HPDE6-E6E7 (cell line): ENCODE data around the gene OR5AL1.
"Not testable (repeated sequence)": the region's sequence is repeated elsewhere in the genome, so short reads cannot be mapped to it uniquely, and the experiment has no call there.

Experiments used
- DNase-seq: peaks from one replicate; pipeline ENCODE4 v3.0.0; 2011; ENCODE audit warnings: missing footprints; ENCODE audit errors: extremely low spot score

The OR5AL1 gene

DNA sequence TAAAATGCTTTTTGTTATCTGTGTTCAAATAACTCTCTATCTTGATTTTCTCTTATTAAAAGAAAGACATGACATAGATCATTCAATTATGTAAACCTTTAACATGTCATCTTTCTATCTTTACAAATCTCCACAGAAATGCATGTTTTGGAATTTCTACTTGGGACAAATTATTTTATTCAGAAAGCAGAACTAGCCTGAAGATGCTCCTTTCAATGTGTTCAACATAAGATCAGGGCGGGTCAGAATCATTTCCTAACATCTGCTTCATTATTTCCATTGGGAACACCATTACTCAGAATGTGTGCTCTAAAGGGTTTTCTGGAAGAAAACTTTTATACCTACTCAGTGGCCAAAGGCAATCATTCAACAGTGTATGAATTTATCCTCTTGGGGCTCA is at the start of gene OR5AL1:
Gene OR5AL1, plus strand, starts transcription at position 301 of the 400 bp plus-strand sequence.
- DNase-seq, result no peak

DNA sequence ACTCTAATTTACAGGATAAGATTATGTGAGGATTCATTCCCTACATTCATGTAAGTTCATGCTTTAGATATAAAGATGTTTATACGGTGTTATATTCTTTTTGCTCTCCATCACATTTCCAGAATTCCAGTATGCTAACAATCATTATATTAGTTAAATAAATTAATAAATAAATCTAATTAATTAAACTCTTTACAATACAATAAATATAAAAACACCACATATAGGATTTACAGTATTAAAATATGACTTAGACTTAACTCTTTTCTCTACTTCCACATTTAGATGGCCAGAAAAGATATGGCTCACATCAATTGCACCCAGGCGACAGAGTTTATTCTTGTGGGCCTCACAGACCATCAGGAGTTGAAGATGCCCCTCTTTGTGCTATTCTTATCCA is 37.2 kb upstream of the OR5AL1 start, which contains the start of gene OR8U1:
Gene OR8U1, plus strand, starts transcription at position 301 of the 400 bp plus-strand sequence. Its CDS starts 0 bp downstream, at position 301.
- DNase-seq, result no peak

DNA sequence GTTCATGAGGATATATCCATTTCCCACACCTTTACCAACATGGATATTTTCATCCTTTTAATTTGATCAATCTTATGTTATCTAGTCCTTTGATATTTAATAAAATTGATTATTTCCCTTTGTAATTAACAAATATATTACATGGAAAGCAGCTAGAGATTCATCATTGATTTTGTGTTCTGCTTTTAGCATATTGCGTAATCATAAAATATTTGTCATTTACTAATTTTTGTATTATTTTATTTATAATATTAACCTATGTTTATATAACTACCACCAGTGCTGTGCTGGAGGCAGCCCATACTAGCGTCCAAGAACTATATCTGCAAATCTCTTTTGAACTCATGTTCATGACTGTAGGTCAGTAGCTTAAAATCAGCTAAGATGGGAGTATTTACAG is 32.4 kb upstream of the OR5AL1 start:
- DNase-seq, result no peak

DNA sequence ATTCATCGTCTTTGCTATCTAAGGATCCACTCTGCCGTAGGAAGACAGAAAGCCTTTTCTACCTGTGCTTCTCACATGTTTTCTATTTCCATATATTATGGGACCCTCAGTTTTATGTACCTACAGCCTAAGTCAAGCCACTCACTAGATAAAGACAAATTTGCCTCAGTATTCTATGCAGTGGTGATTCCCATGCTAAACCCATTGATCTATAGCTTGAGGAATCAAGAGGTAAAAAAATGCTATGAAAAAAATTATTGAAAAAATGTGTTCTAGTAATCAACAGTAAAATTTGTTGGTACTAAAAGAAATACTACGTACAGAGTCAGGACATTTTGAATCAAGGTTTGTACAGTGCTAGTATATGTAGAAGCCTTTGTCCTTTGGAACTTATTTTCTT is 18.1 kb upstream of the OR5AL1 start:
- no peak for DNase-seq

DNA sequence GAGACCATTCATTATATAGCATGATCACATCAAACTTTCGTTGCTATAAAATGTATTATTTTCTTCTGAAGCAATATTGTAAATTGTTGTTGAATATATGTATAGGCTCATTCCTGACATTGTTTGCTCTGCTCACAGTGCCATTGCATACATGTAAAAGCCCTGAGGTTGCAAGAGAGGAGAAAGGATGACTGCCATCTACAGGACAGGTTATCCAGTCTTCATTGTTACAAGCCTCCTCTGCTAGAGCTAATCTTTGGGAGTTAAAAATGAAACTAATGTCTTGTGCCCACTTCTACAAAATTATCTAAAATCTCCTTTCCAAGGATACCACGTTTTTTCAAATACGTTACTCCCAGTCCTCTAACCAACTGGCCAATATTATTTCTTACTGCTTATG is 16.4 kb upstream of the OR5AL1 start:
- DNase-seq, result no peak

DNA sequence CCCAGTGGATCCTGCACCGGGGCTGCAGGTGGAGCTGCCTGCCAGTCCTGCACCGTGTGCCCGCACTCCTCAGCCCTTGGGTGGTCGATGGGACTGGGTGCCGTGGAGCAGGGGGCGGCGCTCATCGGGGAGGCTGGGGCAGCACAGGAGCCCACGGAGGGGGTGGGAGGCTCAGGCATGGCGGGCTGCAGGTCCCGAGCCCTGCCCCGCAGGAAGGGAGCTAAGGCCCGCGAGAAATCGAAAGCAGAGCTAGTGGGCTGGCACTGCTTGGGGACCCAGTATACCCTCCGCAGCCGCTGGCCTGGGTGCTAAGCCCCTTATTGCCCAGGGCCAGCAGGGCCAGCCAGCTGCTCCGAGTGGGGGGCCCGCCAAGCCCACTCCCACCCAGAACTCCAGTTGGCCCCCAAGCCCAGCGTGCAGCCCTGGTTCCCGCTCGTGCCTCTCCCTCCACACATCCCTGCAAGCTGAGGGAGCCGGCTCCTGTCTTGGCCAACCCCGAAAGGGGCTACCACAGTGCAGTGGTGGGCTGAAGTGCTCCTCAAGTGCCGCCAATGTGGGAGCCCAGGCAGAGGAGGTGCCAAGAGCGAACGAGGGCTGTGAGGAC is 10.5 kb upstream of the OR5AL1 start:
- DNase-seq, result not testable (repeated sequence)

DNA sequence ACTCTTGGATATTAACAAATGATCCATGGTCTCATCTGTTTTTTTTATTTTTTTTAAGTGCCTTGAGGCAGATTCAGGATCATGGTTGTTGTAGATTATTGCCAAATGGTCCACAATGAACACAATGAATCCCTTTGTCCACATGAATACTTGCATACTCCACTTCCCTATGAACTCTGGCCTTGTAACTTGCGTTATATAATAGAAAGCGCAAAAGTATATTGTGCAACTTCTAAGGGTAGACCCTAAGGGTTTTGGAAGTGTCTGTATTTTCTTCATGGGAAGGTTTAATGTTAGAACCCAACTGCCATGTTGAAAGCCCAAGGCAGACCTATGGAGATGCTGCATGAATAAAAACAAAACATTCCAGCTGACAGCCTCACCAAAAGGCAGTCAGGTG is 8.1 kb upstream of the OR5AL1 start:
- DNase-seq, result no peak

DNA sequence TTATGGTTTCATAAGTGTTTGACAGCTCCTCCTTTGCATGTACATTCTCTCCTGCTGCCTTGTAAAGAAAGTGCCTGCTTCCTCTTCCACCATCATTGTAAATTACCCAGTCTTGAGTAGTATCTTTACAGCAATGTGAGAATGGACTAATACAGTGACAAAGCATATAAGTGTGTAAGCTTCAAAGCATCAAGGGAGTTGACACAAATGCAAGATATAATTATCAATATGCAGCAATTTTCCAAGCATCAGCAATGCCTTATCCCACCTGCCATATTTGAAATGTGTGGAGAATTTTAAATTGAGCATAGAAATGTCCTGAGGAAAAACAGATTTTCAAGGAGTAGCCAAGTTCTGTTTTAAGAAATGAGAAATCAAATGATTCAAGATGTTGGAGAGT is 1.7 kb upstream of the OR5AL1 start:
- DNase-seq, result no peak

DNA sequence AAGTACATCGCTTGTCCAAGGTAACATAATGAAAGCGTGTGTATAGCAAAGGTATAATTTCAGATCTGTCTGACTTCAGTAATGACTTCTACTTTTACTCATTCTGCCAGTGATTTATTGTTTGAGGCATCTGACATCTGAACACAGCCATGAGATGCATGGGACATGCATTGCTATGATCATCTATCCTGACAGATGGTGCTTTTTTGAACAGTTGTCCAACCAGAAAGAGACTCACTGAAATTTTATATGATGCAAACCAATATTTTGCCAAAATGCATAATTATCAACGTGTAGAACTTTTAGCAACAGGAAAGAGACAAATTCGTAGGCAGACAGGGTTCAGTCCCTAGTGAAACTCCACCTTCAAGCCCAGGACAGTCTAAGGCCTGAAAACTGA is 41.0 kb downstream of the OR5AL1 start:
- no peak for DNase-seq

DNA sequence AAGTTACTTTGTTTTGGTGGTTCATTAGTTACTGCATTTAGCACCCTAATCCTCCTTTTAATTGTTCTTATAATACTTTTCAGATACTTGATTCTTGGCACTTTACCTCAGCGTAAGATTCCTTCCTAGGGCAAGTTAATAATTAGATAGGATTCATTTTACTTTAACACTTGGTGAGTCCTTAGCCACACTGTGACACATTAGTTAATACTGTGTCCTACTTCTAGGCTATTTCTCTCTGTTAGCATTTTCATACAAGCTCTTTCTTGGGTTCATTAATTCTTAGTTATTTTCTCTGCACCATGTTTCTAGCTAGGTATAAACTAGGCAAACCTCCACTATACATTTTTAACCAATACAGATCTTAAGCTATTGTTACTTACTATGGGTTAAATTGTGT is 44.6 kb downstream of the OR5AL1 start:
- no peak for DNase-seq
